ENCODE data around the gene IL19.
"Not testable (repeated sequence)": the region's sequence is repeated elsewhere in the genome, so short reads cannot be mapped to it uniquely, and the experiment has no call there.

DNA sequence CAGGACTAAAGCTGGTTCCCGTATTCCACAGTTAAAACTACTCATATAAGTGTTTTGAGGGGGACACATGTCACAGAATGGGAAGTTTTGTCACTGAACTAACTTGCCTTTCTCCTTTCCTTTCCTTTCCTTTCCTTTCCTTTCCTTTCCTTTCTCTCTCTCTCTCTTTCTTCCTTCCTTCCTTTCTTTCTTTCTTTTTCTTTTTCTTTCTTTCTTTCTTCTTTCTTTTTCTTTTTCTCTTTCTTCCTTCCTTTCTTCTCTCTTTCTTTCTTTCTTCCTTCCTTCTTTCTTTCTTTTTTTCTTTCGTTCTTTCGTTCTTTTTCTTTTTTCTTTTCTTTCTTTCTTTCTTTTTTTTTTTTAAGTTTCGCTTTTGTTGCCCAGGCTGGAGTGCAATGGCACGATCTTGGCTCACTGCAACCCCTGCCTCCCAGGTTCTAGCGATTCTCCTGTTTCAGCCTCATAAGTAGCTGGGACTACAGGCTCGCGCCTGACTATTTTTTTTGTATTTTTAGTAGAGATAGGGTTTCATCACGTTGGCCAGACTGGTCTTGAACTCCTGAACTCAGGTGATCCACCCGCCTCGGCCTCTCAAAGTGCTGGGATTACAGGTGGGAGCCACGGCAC is 7.7 kb upstream of the IL19 start:
- TF ChIP-seq, protein P1, sequence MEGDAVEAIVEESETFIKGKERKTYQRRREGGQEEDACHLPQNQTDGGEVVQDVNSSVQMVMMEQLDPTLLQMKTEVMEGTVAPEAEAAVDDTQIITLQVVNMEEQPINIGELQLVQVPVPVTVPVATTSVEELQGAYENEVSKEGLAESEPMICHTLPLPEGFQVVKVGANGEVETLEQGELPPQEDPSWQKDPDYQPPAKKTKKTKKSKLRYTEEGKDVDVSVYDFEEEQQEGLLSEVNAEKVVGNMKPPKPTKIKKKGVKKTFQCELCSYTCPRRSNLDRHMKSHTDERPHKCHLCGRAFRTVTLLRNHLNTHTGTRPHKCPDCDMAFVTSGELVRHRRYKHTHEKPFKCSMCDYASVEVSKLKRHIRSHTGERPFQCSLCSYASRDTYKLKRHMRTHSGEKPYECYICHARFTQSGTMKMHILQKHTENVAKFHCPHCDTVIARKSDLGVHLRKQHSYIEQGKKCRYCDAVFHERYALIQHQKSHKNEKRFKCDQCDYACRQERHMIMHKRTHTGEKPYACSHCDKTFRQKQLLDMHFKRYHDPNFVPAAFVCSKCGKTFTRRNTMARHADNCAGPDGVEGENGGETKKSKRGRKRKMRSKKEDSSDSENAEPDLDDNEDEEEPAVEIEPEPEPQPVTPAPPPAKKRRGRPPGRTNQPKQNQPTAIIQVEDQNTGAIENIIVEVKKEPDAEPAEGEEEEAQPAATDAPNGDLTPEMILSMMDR (IDR thresholded peaks at IDR 0.05): not testable (repeated sequence)
- TF ChIP-seq POLR2A, POLR2AphosphoS5 (IDR thresholded peaks at IDR 0.05): not testable (repeated sequence)

Measured in upper lobe of left lung (tissue), 4 donors.